HG03439 (cell line): ENCODE measurements around the gene SUGP2.
"Not testable (repeated sequence)": the region's sequence is repeated elsewhere in the genome, so short reads cannot be mapped to it uniquely, and the experiment has no call there.

ENCODE experiments used
- ATAC-seq: cut with Tn5 transposase; IDR thresholded peaks from one replicate; pipeline ENCODE4 v1.9.1; 2021; ENCODE audit warnings: mild to moderate bottlenecking, moderate library complexity; ENCODE audit not compliant: unreplicated experiment

Gene SUGP2

GRCh38 chr19:18961767-18962620 is 71.3 kb downstream of the SUGP2 start:
- ATAC-seq, result no peak

- ATAC-seq, result no peak
These were observed 72.9 kb downstream of the SUGP2 start for GRCh38 chr19:18960370-18960769.

GRCh38 chr19:18955042-18955441 is 78.3 kb downstream of the SUGP2 start:
- ATAC-seq, result no peak

DNA sequence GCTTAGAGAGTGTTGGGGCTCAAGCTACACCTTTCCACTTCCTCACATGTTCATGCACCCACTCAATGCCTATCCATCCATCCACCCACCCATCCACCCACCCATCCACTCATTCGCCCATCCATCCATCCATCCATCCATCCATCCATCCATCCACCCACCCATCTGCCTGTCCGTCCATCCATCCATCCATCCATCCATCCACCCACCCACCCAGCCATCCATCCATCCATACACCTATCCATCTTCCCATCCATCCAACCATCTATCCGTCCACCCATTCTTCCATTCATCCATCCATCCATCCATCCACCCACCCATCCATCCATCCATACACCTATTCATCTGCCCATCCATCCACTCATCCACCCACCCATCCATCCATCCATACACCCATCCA is 79.2 kb downstream of the SUGP2 start:
- ATAC-seq, result no peak

DNA sequence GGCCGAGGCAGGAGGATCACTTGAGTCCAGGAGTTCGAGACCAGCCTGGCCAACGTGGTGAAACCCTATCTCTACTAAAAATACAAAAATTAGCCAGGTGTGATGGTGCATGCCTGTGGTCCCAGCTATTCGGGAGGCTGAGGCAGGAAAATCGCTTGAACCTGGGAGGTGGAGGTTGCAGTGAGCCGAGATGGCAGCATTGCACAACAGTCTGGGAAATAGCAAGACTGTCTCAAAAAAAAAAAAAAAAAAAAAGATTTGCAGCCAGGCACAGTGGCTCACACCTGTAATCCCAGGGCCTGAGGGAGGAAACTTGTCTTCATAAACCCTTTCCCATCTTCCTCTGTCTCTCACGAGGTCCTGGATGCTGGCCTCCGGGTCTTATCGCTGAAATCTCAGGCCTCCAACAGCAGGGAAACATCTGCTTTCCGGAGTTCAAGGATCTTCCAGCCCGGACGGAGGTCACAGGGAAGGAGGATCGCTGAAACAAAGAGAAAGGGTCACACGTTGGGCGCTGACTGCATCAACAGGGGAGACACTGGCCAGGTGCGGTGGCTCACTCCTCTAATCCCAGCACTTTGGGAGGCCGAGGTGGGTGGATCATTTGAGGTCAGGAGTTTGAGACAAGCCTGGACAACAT is 80.8 kb downstream of the SUGP2 start:
- ATAC-seq, result not testable (repeated sequence)

- no peak for ATAC-seq
These were observed 81.5 kb downstream of the SUGP2 start for GRCh38 chr19:18951721-18952281.

GRCh38 chr19:18949858-18950257 is 83.5 kb downstream of the SUGP2 start:
- no peak for ATAC-seq

GRCh38 chr19:18948976-18949356 is 84.4 kb downstream of the SUGP2 start:
- no peak for ATAC-seq

GRCh38 chr19:18948075-18948975 is 85.0 kb downstream of the SUGP2 start:
- no peak for ATAC-seq

GRCh38 chr19:18946918-18947317 is 86.4 kb downstream of the SUGP2 start:
- ATAC-seq, result no peak

DNA sequence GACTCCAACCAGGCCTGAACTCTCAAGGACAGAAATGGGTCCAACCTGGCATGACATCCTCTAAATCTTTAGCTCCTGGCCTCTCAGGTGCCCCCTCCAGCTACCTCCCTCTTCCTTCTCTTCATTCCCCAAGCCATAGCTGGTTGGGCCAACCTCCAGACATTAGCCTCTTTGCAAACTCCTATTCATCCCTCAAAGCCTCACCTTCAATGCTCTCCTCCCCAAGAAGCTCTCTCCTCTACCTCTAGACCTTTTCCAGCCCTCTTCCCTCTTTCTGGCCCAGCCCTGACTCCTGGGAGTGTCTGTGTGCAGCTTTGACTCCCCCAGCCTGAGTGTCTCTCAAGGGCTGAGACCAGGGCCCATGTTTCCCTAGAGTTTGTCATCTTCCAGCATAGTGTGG is 87.0 kb downstream of the SUGP2 start:
- no peak for ATAC-seq

- ATAC-seq, result no peak
These were observed 88.0 kb downstream of the SUGP2 start for GRCh38 chr19:18945297-18945696.

- no peak for ATAC-seq
These were observed 89.9 kb downstream of the SUGP2 start for GRCh38 chr19:18943465-18943864.

DNA sequence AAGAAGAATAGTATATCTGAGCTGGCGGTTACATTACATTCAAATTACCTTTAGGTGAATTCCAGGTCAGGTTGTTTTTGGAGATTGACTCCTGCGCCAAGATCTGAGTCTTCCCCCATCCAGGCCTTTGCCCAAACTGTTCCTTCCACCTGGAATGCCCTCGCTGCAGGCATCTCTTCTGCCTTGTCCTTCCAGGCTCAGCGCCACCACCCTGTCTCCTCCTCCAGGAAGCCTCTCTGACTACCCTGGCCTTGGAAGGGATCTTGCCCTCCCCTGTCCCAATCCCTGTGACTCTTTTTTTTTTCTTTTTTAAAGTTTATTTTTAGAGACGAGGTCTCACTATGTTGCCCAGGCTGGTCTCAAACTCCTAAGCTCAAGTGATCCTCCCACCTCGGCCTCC is 90.6 kb downstream of the SUGP2 start:
- no peak for ATAC-seq

DNA sequence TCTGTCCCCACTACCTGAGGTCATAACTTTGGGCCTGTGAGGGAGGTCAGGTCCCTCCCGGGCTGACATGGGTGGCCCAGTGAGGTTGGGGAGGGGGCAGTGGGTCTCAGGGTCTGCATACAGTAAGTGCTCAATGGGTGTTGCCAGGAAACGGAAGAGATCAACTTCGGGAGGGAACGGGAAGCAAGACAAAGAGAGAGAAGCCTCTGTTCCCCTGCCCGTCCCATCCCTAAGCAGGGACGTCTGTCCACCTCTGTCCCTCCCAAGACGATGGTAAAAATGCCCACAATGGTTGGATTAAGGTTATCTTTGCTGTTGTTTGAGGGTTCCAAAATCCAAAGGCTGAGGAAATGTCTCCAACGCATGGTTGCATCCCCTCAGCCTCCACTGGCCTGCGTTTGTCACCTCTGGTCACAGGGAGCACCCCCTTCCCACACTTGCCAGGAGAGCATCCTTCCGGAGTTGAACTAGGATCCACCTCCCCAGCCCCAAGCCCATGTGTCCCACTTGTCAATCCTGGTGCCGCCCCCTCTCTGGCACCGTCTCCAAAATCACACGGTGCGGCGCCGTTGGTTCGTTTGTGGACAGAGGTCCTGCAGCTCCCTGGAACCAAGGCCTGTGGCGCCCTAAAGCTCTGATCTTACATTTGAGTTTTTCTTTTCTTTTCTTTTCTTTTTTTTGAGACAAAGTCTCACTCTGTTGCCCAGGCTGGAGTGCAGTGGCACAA is 91.5 kb downstream of the SUGP2 start:
- no peak for ATAC-seq
